ENCODE results near the gene VCL. TPM values are rescaled to one million over a fixed set of nuclear protein-coding genes. Genes with fewer than 3 reads are reported as not detected.

The VCL gene
- total RNA-seq, 1 experiment from 2014 or later = 382 TPM

GRCh38 chr10:74094231-74094630 is 96.3 kb downstream of the VCL start:
- ChIA-PET POLR2A (ENCODE audit: unreplicated experiment) (no interaction called here), CTCF (interaction anchor here (0.7 to 0.9 kb wide), 2 partner anchors 13 to 25 kb away, joined by 3 read pairs; no protein-coding TSS in a partner anchor)

GRCh38 chr10:74096777-74097176 is 98.9 kb downstream of the VCL start:
- Histone ChIP-seq H3K4me3 (ENCODE audit: low read length) (no peak overlapping the region), H3K9me2 (replicated peaks; ENCODE audit: low read length) (no peaks in the 10 kb centered on the region), H3K9ac (ENCODE audit: low read length) (no peak overlapping the region), H3K79me2 (ENCODE audit: low read length) (no peaks in the 10 kb centered on the region), H4K20me1 (ENCODE audit: low read length) (peaks cover 18% of the 10 kb centered on the region; the same call in 1 of the 2 replicates), H3K4me1 (ENCODE audit: insufficient read depth, low read length) (peaks cover 17% of the 10 kb centered on the region), H3K4me2 (ENCODE audit: low read length) (no peak overlapping the region), H2AFZ (ENCODE audit: low read length) (no peak overlapping the region), H3F3A (ENCODE audit: low read length, unreplicated experiment) (peaks cover 26% of the 10 kb centered on the region), H3K9me3 (ENCODE audit: low read length) (no peaks in the 10 kb centered on the region), H3K27ac (ENCODE audit: low read length) (no peak overlapping the region), H3K27me3 (ENCODE audit: low read length) (no peaks in the 10 kb centered on the region), H3K36me3 (ENCODE audit: low read depth, low read length) (peaks cover 89% of the 10 kb centered on the region)
- no TSS peak for BruUV-seq (replicated peaks)
- CTCF ChIA-PET = interaction anchor here (1.2 kb wide), 1 partner anchor 211 kb away, joined by 5 read pairs; no protein-coding TSS in a partner anchor
- TF ChIP-seq CTCF (conservative IDR thresholded peaks at IDR 0.05; ENCODE audit: low read depth, low read length) (no peak), EZH2phosphoT487 (IDR thresholded peaks at IDR 0.05; ENCODE audit: borderline replicate concordance, low read length) (no peak), EZH2 (IDR thresholded peaks at IDR 0.05; ENCODE audit: low read length, unreplicated experiment) (no peak)
- POLR2A ChIA-PET (ENCODE audit: unreplicated experiment) = interaction anchor here (0.5 to 0.6 kb wide), 3 partner anchors 15 to 1233 kb away, joined by 4 to 12 read pairs (median 4); no protein-coding TSS in a partner anchor
- no peak for DNase-seq
- ATAC-seq = no peak
- intact Hi-C loops (cut with micrococcal nuclease) = loop anchor here (2.0 kb wide), 1 partner anchor 24 kb away; no protein-coding TSS in a partner anchor

More at GRCh38 chr10:74094231-74094630, 96.3 kb downstream of the VCL start:
- peaks cover 18% of the 10 kb centered on the region; the same call in 1 of the 2 replicates for H4K20me1 ChIP-seq (ENCODE audit: low read length)
- no peak overlapping the region for H3K9ac ChIP-seq (ENCODE audit: low read length)
- peaks cover 25% of the 10 kb centered on the region for H3F3A ChIP-seq (ENCODE audit: low read length, unreplicated experiment)
- ATAC-seq = no peak
- no peaks in the 10 kb centered on the region for H3K27me3 ChIP-seq (ENCODE audit: low read length)
- no peak overlapping the region for H3K27ac ChIP-seq (ENCODE audit: low read length)
- H3K4me3 ChIP-seq (ENCODE audit: low read length) = no peak overlapping the region
- no peak for TF ChIP-seq EZH2phosphoT487 (IDR thresholded peaks at IDR 0.05; ENCODE audit: borderline replicate concordance, low read length)
- TF ChIP-seq CTCF (conservative IDR thresholded peaks at IDR 0.05; ENCODE audit: low read depth, low read length) = no peak
- TF ChIP-seq EZH2 (IDR thresholded peaks at IDR 0.05; ENCODE audit: low read length, unreplicated experiment) = no peak
- H3K9me2 ChIP-seq (replicated peaks; ENCODE audit: low read length) = no peaks in the 10 kb centered on the region
- H3K4me1 ChIP-seq (ENCODE audit: insufficient read depth, low read length) = peaks cover 17% of the 10 kb centered on the region
- peaks cover 90% of the 10 kb centered on the region for H3K36me3 ChIP-seq (ENCODE audit: low read depth, low read length)
- H2AFZ ChIP-seq (ENCODE audit: low read length) = no peak overlapping the region
- BruUV-seq (replicated peaks) = no TSS peak
- no peak for DNase-seq
- no peak overlapping the region for H3K4me2 ChIP-seq (ENCODE audit: low read length)
- H3K79me2 ChIP-seq (ENCODE audit: low read length) = no peaks in the 10 kb centered on the region
- intact Hi-C loops (cut with micrococcal nuclease) = no loop called here
- no peaks in the 10 kb centered on the region for H3K9me3 ChIP-seq (ENCODE audit: low read length)

- peaks cover 31% of the 10 kb centered on the region for H3F3A ChIP-seq (ENCODE audit: low read length, unreplicated experiment)
- H3K9me3 ChIP-seq (ENCODE audit: low read length) = no peaks in the 10 kb centered on the region
- DNase-seq = peak; percentile 94
- peaks cover 18% of the 10 kb centered on the region; the same call in 1 of the 2 replicates for H4K20me1 ChIP-seq (ENCODE audit: low read length)
- ChIA-PET CTCF (interaction anchor here (0.6 to 1.0 kb wide), 2 partner anchors 137 to 157 kb away, joined by 3 read pairs; no protein-coding TSS in a partner anchor), POLR2A (ENCODE audit: unreplicated experiment) (no interaction called here)
- peaks cover 89% of the 10 kb centered on the region for H3K36me3 ChIP-seq (ENCODE audit: low read depth, low read length)
- BruUV-seq (replicated peaks) = no TSS peak
- no peak overlapping the region for H2AFZ ChIP-seq (ENCODE audit: low read length)
- peaks cover 17% of the 10 kb centered on the region for H3K4me1 ChIP-seq (ENCODE audit: insufficient read depth, low read length)
- TF ChIP-seq CTCF (conservative IDR thresholded peaks at IDR 0.05; ENCODE audit: low read depth, low read length) (no peak), EZH2phosphoT487 (IDR thresholded peaks at IDR 0.05; ENCODE audit: borderline replicate concordance, low read length) (no peak), EZH2 (IDR thresholded peaks at IDR 0.05; ENCODE audit: low read length, unreplicated experiment) (no peak)
- ATAC-seq = peak; percentile 96
- no peak overlapping the region for H3K4me3 ChIP-seq (ENCODE audit: low read length)
- H3K9me2 ChIP-seq (replicated peaks; ENCODE audit: low read length) = no peaks in the 10 kb centered on the region
- no peak overlapping the region for H3K9ac ChIP-seq (ENCODE audit: low read length)
- H3K79me2 ChIP-seq (ENCODE audit: low read length) = no peaks in the 10 kb centered on the region
- intact Hi-C loops (cut with micrococcal nuclease) = loop anchor here (2.0 kb wide), 1 partner anchor 23 kb away; no protein-coding TSS in a partner anchor
- H3K27ac ChIP-seq (ENCODE audit: low read length) = peak overlapping the region; percentile 21
- no peak overlapping the region for H3K4me2 ChIP-seq (ENCODE audit: low read length)
- no peaks in the 10 kb centered on the region for H3K27me3 ChIP-seq (ENCODE audit: low read length)
Observed at GRCh38 chr10:74097776-74098175, 99.9 kb downstream of the VCL start.
